H1 (cell line): ENCODE results near the gene PANX1. TPM values are rescaled to one million over a fixed set of nuclear protein-coding genes. Genes with fewer than 3 reads are reported as not detected.

Experiments used
- CTCF ChIA-PET: fragments of 300-600 bp; sonication (Branson Sonifier 250); formaldehyde crosslinking; loops from one replicate; lab custom pipeline; 2021; ENCODE audit not compliant: partially characterized antibody; lab: Charles Lee
- POLR2A ChIA-PET: fragments of 300-600 bp; sonication (Branson Sonifier 250); formaldehyde crosslinking; loops from one replicate; lab custom pipeline; 2021; ENCODE audit warnings: inconsistent platforms; ENCODE audit not compliant: partially characterized antibody; lab: Charles Lee
- DNase-seq, 2 experiments: peaks; one replicate each; pipeline versions ENCODE4 v3.0.0 to v3.0.0-alpha.2; 2010 to 2022; ENCODE audit warnings: low spot score in 2 of 2, low read depth in 1 of 2, mixed read lengths in 1 of 2
- FAIRE-seq: peaks from 2 replicates; lab custom pipeline; 2011; peaks lifted over from hg19 to GRCh38; lab: Jason Lieb, UNC
- H2AFZ ChIP-seq: 2 replicates; pipeline ENCODE4 v1.8.1; 2012; ENCODE audit warnings: low read length, inconsistent platforms
- H2AK5ac ChIP-seq: 2 replicates; pipeline ENCODE4 v1.6.1; 2013; ENCODE audit warnings: low read depth, low read length
- H2BK120ac ChIP-seq: replicated peaks from 2 replicates; pipeline ENCODE3; 2013; ENCODE audit warnings: low read depth, low read length, inconsistent platforms
- H2BK12ac ChIP-seq: 2 replicates; pipeline ENCODE4 v1.6.1; 2013; ENCODE audit warnings: low read depth, low read length
- H2BK15ac ChIP-seq: 2 replicates; pipeline ENCODE4 v1.6.1; 2013; ENCODE audit warnings: low read length
- H2BK20ac ChIP-seq: 2 replicates; pipeline ENCODE4 v1.6.1; 2013; ENCODE audit warnings: low read length
- H2BK5ac ChIP-seq: 2 replicates; pipeline ENCODE4 v1.6.1; 2013; ENCODE audit warnings: low read depth, low read length
- H3K14ac ChIP-seq: 2 replicates; pipeline ENCODE4 v1.6.1; 2013; ENCODE audit warnings: inconsistent platforms; ENCODE audit not compliant: insufficient read length
- H3K18ac ChIP-seq: 2 replicates; pipeline ENCODE4 v1.6.1; 2013; ENCODE audit warnings: low read length; ENCODE audit errors: extremely low read depth
- H3K23ac ChIP-seq: 2 replicates; pipeline ENCODE4 v1.6.1; 2013; ENCODE audit warnings: inconsistent platforms; ENCODE audit not compliant: insufficient read length
- H3K23me2 ChIP-seq: 2 replicates; pipeline ENCODE4 v1.6.1; 2013; ENCODE audit warnings: low read depth, low read length
- H3K27ac ChIP-seq: 2 replicates; pipeline ENCODE4 v1.6.1; 2011; ENCODE audit warnings: low read depth, low read length, inconsistent platforms
- H3K27me3 ChIP-seq, 4 experiments: replicated peaks in 1 of 4; 1 replicate in 1 of 4; 2 replicates in 3 of 4; pipeline versions ENCODE4 v1.6.1 to v1.8.1; 2011 to 2013; ENCODE audit warnings: low read length in 3 of 4, mild to moderate bottlenecking in 3 of 4, inconsistent platforms in 2 of 4, mixed read lengths in 2 of 4, moderate library complexity in 1 of 4; ENCODE audit not compliant: control insufficient read depth in 3 of 4, insufficient read depth in 3 of 4; ENCODE audit errors: extremely low read depth in 1 of 4
- H3K36me3 ChIP-seq, 4 experiments: 2 replicates each; pipeline versions ENCODE4 v1.6.1 to v1.8.1; 2011 to 2013; ENCODE audit warnings: mild to moderate bottlenecking in 4 of 4, low read length in 3 of 4, moderate library complexity in 2 of 4, control low read depth in 1 of 4, inconsistent platforms in 1 of 4; ENCODE audit not compliant: insufficient read depth in 4 of 4, control insufficient read depth in 2 of 4
- H3K4ac ChIP-seq: replicated peaks from 2 replicates; pipeline ENCODE3; 2013; ENCODE audit warnings: low read length, low read depth, mixed read lengths, inconsistent platforms; ENCODE audit not compliant: insufficient read length
- H3K4me1 ChIP-seq, 4 experiments: replicated peaks in 1 of 4; 1 replicate in 1 of 4; 2 replicates in 3 of 4; pipeline versions ENCODE4 v1.6.1 to v1.8.1; 2011 to 2013; ENCODE audit warnings: low read length in 3 of 4, inconsistent platforms in 2 of 4, mixed read lengths in 1 of 4; ENCODE audit not compliant: insufficient read depth in 4 of 4, control insufficient read depth in 3 of 4
- H3K4me2 ChIP-seq, 2 experiments: 2 replicates each; pipeline versions ENCODE4 v1.6.1 to v1.8.1; 2011 to 2013; ENCODE audit warnings: low read depth in 2 of 2, low read length in 2 of 2, control low read depth in 1 of 2, inconsistent platforms in 1 of 2, mild to moderate bottlenecking in 1 of 2; ENCODE audit not compliant: insufficient read depth in 1 of 2
- H3K4me3 ChIP-seq, 4 experiments: fragments of 200-600, 300-600 bp in 1 of 4; sonication (generic), shearing (Covaris generic), sonication (Bioruptor Twin) in 1 of 4; 2 replicates each; pipeline versions ENCODE4 v1.5.1 to v1.8.1; 2011 to 2016; ENCODE audit warnings: low read length in 4 of 4, low read depth in 3 of 4, control low read depth in 2 of 4, inconsistent platforms in 2 of 4, mild to moderate bottlenecking in 2 of 4, mixed read lengths in 1 of 4, moderate library complexity in 1 of 4; ENCODE audit not compliant: insufficient read depth in 2 of 4; ENCODE audit errors: extremely low read depth in 1 of 4
- H3K56ac ChIP-seq: replicated peaks from 2 replicates; pipeline ENCODE3; 2013; ENCODE audit warnings: low read depth, mild to moderate bottlenecking, mixed read lengths, low read length, inconsistent platforms; ENCODE audit not compliant: insufficient read length
- H3K79me1 ChIP-seq: 2 replicates; pipeline ENCODE4 v1.6.1; 2013; ENCODE audit warnings: low read depth, low read length, control low read depth
- H3K79me2 ChIP-seq, 2 experiments: 2 replicates each; pipeline versions ENCODE4 v1.6.1 to v1.8.1; 2012 to 2013; ENCODE audit warnings: low read length in 2 of 2, mild to moderate bottlenecking in 2 of 2, inconsistent platforms in 1 of 2; ENCODE audit not compliant: insufficient read depth in 2 of 2, control insufficient read depth in 1 of 2
- H3K9ac ChIP-seq, 4 experiments: replicated peaks in 1 of 4; 1 replicate in 1 of 4; 2 replicates in 3 of 4; pipeline versions ENCODE4 v1.6.1 to v1.8.1; 2011 to 2013; ENCODE audit warnings: low read depth in 3 of 4, low read length in 3 of 4, control low read depth in 2 of 4, mild to moderate bottlenecking in 2 of 4, moderate library complexity in 2 of 4, inconsistent platforms in 1 of 4; ENCODE audit errors: extremely low read depth in 1 of 4
- H3K9me3 ChIP-seq, 2 experiments: 2 replicates each; pipeline versions ENCODE4 v1.6.1 to v1.8.1; 2012 to 2013; ENCODE audit warnings: mild to moderate bottlenecking in 2 of 2, moderate library complexity in 2 of 2, control low read depth in 1 of 2, inconsistent platforms in 1 of 2, low read depth in 1 of 2, low read length in 1 of 2, mixed read lengths in 1 of 2; ENCODE audit not compliant: insufficient read depth in 2 of 2
- H4K20me1 ChIP-seq, 2 experiments: replicated peaks in 1 of 2; 2 replicates each; pipeline versions ENCODE3 to v1.8.1; 2011 to 2013; ENCODE audit warnings: inconsistent platforms in 2 of 2, low read length in 2 of 2, mild to moderate bottlenecking in 1 of 2; ENCODE audit not compliant: insufficient read depth in 2 of 2, control insufficient read depth in 1 of 2
- H4K5ac ChIP-seq: 2 replicates; pipeline ENCODE4 v1.6.1; 2013; ENCODE audit warnings: low read length, low read depth, mixed read lengths, inconsistent platforms; ENCODE audit not compliant: insufficient read length
- H4K8ac ChIP-seq: 2 replicates; pipeline ENCODE4 v1.8.0; 2013; ENCODE audit warnings: mild to moderate bottlenecking, moderate library complexity, low read length, inconsistent platforms; ENCODE audit not compliant: insufficient read depth; ENCODE audit errors: extremely low read depth
- H4K91ac ChIP-seq: replicated peaks from 2 replicates; pipeline ENCODE3; 2013; ENCODE audit warnings: low read length, mixed read lengths, inconsistent platforms; ENCODE audit not compliant: insufficient read length
- JUN ChIP-seq: IDR thresholded peaks from 2 replicates; pipeline ENCODE4 v1.6.1; 2011; ENCODE audit warnings: low read depth, mild to moderate bottlenecking, improper control_type of control experiment, low read length
- SRF ChIP-seq: IDR thresholded peaks from 2 replicates; pipeline ENCODE4 v1.6.1; 2011; ENCODE audit warnings: mild to moderate bottlenecking, low read depth, low read length, moderate library complexity
- WGBS, 2 experiments: shearing (Covaris generic) in 1 of 2; methylation state at CpG; one replicate each; pipeline versions ENCODE4 v1.1.6 to v1.1.7; 2013 to 2015; ENCODE audit warnings: low lambda C conversion rate in 2 of 2, mixed read lengths in 2 of 2, inconsistent platforms in 1 of 2, low coverage in 1 of 2, missing lambda C conversion rate in 1 of 2; ENCODE audit not compliant: insufficient replicate concordance in 2 of 2, insufficient coverage in 1 of 2, insufficient read length in 1 of 2; ENCODE audit errors: extremely low coverage in 1 of 2, missing lambda C conversion rate in 1 of 2; 5-methylcytosine and 5-hydroxymethylcytosine counted together
- polyA plus RNA-seq, 7 experiments: library from polyadenylated mRNA; depleted of rRNA in 3 of 7; stranded (reverse) in 5 of 7; unstranded in 2 of 7; fragments of >200 nt in 5 of 7; fragments of 200-250 nt in 2 of 7; gene quantifications; 1 replicate in 5 of 7; 2 replicates in 1 of 7; 4 replicates in 1 of 7; pipeline versions ENCODE4 v1.2.1 to v1.2.3, GENCODE V29; 2011 to 2013; ENCODE audit warnings: missing spikeins in 2 of 7, mixed read lengths in 2 of 7
- total RNA-seq: library from RNA; stranded (reverse); fragmentation: NEBNext Ultra II Directional; extraction: Animal tissue kit (Norgen Biotek cat#: 25700); gene quantifications from 2 replicates; pipeline ENCODE4 v1.2.1, GENCODE V29; 2021
- TF ChIP-seq, protein P1 (sequence below): IDR thresholded peaks from 2 replicates; pipeline ENCODE4 v1.6.1; 2012; ENCODE audit warnings: inconsistent platforms
- TF ChIP-seq, protein P2 (sequence below): IDR thresholded peaks from 2 replicates; pipeline ENCODE4 v1.6.1; 2012; ENCODE audit warnings: low read length, inconsistent platforms

PANX1 gene
- total and polyA plus RNA-seq, 2 of the 8 experiments (the other 6 are each of a cell fraction or from before 2014, with no cell fraction given), result 15.9 to 35.2 TPM

DNA sequence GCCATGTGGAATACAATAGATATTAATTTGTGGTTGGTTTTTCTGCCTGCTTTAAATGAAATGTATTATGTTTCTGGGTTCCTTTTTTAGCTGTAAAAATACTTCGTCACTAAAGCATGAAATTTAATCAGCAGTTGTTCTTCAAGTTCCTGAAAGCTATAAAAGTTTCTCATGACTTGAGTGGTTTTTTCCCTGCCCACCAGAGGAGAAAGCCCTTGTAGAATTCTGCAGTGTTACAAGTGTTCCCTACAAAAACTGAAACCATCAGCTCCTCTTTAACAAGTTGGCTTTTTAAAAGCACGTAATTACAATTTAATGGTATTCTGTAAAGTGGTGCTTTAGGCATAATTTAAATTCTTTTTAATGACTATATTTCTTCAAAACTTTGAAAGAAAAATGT lies 56.2 kb downstream of the PANX1 start:
- Histone ChIP-seq H4K20me1 (peaks cover 0 to 4% of the 10 kb centered on the region in 2 experiments), H3K56ac (no peak overlapping the region), H4K8ac (no peak overlapping the region), H2BK120ac (no peak overlapping the region), H3K9me3 (no peaks in the 10 kb centered on the region), H3K4ac (no peak overlapping the region), H3K4me1 (peaks cover 0 to 14% (median 9%) of the 10 kb centered on the region in 4 experiments; a peak in 5 of 7 replicates), H2BK5ac (no peak overlapping the region), H3K27ac (no peak overlapping the region), H2BK15ac (no peak overlapping the region), H3K14ac (no peak overlapping the region), H2BK12ac (no peak overlapping the region), H2AFZ (no peak overlapping the region), H3K4me2 (no peak overlapping the region), H3K23me2 (no peaks in the 10 kb centered on the region), H3K79me2 (peaks cover 0 to 10% of the 10 kb centered on the region in 2 experiments; a peak in 2 of 4 replicates), H3K4me3 (no peak overlapping the region), H3K36me3 (peaks cover 8 to 38% (median 20%) of the 10 kb centered on the region in 4 experiments), H4K91ac (no peak overlapping the region), H4K5ac (no peak overlapping the region), H2BK20ac (no peak overlapping the region), H3K23ac (no peak overlapping the region), H3K9ac (no peak overlapping the region), H2AK5ac (no peak overlapping the region), H3K18ac (no peak overlapping the region), H3K27me3 (peaks cover 0 to 1% (median 0%) of the 10 kb centered on the region in 4 experiments; a peak in 1 of 7 replicates), H3K79me1 (no peaks in the 10 kb centered on the region)
- no peak for TF ChIP-seq SRF
- TF ChIP-seq, protein P1, sequence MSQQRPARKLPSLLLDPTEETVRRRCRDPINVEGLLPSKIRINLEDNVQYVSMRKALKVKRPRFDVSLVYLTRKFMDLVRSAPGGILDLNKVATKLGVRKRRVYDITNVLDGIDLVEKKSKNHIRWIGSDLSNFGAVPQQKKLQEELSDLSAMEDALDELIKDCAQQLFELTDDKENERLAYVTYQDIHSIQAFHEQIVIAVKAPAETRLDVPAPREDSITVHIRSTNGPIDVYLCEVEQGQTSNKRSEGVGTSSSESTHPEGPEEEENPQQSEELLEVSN, result no peak
- no peak for TF ChIP-seq JUN
- TF ChIP-seq, protein P2, sequence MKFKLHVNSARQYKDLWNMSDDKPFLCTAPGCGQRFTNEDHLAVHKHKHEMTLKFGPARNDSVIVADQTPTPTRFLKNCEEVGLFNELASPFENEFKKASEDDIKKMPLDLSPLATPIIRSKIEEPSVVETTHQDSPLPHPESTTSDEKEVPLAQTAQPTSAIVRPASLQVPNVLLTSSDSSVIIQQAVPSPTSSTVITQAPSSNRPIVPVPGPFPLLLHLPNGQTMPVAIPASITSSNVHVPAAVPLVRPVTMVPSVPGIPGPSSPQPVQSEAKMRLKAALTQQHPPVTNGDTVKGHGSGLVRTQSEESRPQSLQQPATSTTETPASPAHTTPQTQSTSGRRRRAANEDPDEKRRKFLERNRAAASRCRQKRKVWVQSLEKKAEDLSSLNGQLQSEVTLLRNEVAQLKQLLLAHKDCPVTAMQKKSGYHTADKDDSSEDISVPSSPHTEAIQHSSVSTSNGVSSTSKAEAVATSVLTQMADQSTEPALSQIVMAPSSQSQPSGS, result no peak
- ChIA-PET POLR2A (no interaction called here), CTCF (interaction anchor here (0.8 to 11.1 kb wide), 19 partner anchors 9 to 334 kb away, joined by 3 to 127 read pairs (median 12); no protein-coding TSS in a partner anchor)
- DNase-seq (no peak), FAIRE-seq (no peak)
- 81% methylated on average over 2 of the region's 2 CpGs; no CpG with 5 or more reads in 1 of the 2 experiments for WGBS, 2 experiments
